ENCODE results near the gene NBPF12. TPM values are rescaled to one million over a fixed set of nuclear protein-coding genes. Genes with fewer than 3 reads are reported as not detected.
A peak's percentile ranks its signal among the peaks of the same experiment; 100 is the strongest.
"Not testable (repeated sequence)": the region's sequence is repeated elsewhere in the genome, so short reads cannot be mapped to it uniquely, and the experiment has no call there.

NBPF12 gene, protein sequence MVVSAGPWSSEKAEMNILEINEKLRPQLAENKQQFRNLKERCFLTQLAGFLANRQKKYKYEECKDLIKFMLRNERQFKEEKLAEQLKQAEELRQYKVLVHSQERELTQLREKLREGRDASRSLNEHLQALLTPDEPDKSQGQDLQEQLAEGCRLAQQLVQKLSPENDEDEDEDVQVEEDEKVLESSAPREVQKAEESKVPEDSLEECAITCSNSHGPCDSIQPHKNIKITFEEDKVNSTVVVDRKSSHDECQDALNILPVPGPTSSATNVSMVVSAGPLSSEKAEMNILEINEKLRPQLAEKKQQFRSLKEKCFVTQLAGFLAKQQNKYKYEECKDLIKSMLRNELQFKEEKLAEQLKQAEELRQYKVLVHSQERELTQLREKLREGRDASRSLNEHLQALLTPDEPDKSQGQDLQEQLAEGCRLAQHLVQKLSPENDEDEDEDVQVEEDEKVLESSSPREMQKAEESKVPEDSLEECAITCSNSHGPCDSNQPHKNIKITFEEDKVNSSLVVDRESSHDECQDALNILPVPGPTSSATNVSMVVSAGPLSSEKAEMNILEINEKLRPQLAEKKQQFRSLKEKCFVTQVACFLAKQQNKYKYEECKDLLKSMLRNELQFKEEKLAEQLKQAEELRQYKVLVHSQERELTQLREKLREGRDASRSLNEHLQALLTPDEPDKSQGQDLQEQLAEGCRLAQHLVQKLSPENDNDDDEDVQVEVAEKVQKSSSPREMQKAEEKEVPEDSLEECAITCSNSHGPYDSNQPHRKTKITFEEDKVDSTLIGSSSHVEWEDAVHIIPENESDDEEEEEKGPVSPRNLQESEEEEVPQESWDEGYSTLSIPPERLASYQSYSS (N-terminal part only)
- 10 to 100 TPM; 18.4 to 20.1 (median 19.9) TPM for polyA plus RNA-seq (ENCODE audit: insufficient read length in 4 of 4)

DNA sequence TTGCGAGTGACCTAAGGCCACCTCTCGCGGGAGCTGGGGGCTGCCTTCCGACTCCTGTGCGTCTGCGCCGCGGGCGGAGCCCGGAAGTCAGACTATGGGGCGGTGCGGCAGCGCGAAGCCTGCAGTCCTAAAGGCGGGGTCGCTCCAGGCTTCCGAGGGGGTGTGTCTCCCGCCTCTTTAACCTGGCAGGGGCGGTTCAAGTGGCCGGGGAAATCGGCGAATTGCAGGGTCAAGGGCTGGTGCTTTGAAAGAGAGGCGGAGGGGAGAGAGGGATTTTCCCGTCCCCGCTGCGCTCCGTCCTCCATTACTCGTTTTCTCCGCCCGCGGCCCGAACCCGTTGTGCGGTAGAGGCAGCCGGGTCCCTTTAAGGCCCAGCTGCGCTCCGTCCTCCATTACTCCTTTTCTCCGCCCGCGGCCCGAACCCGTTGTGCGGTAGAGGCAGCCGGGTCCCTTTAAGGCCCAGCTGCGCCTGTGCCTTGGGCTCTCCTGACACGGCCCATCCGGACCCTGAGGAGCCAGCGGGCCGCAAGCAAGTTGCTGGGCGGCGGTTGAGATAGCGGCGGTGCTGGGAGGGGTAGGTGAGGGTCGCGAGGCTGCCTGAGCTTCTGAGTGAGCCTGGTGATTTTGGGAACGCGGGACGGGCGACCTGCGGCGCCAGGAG is at the start of gene NBPF12:
Gene NBPF12, plus strand, starts transcription at position 83 of the 661 bp plus-strand sequence. CDS start 21,820 bp downstream, outside the sequence.
- peak; percentile 60 to 79 (median 64) for DNase-seq (ENCODE audit: low read depth in 4 of 4, low spot score in 3 of 4)

GRCh38 chr1:146891355-146891754 is 46.8 kb upstream of the NBPF12 start:
- DNase-seq (ENCODE audit: low read depth in 4 of 4, low spot score in 3 of 4): not testable (repeated sequence)

- DNase-seq (ENCODE audit: low read depth in 4 of 4, low spot score in 3 of 4): not testable (repeated sequence)
Observed at GRCh38 chr1:146892331-146892730, 45.8 kb upstream of the NBPF12 start.

DNA sequence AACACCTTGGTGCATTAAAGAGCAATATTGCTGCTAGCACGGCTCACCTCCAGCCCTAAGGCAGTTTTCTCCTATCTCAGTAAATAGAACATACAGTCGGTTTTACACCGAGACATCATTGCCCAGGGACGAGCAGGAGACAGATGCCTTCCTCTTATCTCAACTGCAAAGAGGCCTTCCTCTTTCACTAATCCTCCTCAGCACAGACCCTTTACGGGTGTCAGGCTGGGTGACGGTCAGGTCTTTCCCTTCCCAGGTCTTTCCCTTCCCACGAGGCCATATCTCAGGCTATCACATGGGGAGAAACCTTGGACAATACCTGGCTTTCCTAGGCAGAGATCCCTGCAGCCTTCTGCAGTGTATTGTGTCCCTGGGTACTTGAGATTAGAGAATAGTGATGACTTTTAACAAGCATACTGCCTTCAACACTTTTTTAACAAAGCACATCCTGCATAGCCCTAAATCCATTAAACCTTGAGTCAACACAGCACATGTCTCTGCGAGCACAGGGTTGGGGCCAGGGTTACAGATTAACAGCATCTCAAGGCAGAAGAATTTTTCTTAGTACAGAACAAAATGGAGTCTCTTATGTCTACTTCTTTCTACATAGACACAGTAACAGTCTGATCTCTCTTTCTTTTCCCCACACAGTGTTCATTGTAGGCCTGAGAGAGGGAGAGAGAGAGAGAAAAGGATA is 30.4 kb upstream of the NBPF12 start:
- not testable (repeated sequence) for DNase-seq (ENCODE audit: low read depth in 4 of 4, low spot score in 3 of 4)

- DNase-seq (ENCODE audit: low read depth in 4 of 4, low spot score in 3 of 4): not testable (repeated sequence)
Observed at GRCh38 chr1:146912975-146913374, 25.1 kb upstream of the NBPF12 start.

GRCh38 chr1:146920811-146921210 is 17.3 kb upstream of the NBPF12 start:
- DNase-seq (ENCODE audit: low read depth in 4 of 4, low spot score in 3 of 4): not testable (repeated sequence)

DNA sequence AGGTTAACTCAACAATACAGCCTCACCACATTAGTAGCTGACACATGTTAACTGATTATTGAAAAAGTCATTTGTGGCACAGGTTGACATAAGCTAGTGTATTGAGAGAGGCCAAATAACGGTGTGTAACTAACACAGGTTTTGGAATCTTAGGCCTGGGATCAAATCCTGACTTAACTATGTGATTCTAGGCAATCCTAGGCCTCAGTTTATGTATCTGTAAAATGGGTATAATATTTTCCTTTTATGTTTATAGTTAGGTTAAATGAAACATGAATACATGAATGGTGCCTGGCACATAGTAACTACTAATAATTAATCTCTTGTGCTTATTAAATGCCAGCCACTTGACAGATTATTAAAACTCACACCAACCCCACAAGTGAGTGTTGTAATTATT is 15.5 kb upstream of the NBPF12 start:
- DNase-seq (ENCODE audit: low read depth in 4 of 4, low spot score in 3 of 4): not testable (repeated sequence)

DNA sequence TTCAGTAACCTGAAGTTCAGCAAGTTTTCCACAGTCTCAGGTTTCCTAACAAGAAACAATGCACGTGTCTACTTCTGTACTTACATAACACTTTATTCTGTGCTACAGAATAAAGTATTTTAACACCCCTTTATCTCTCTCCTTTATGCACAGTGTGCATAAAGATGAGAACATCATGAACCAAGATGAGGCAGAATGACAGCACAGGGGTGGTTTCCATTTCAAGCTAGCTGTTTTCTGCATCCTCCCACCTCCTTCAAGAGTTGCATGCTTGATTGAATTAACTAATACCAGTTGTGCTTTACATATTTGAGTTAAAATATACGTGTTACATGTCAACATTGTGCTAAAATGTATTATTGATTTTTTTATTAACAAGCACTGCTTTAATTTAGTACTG is 14.0 kb upstream of the NBPF12 start:
- not testable (repeated sequence) for DNase-seq (ENCODE audit: low read depth in 4 of 4, low spot score in 3 of 4)

DNA sequence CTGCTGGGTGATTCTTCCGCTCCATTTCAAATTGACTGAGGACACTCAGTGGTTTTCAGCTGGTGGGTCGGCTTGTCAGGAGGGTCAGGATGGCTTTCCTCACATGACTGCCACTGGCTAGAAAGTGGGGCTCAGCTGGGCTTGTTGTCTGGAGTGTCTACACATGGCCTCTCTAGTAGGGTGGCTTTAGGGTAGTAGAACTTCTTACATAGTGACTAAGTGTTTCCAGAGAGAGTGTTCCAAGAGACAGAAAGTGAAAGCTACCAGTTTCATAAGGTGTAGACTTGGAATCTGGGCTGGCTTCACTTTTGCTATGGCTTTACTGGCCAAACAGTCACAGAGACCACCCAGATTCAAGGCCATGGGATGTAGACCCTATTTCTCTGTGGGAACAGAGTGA is 11.7 kb upstream of the NBPF12 start:
- not testable (repeated sequence) for DNase-seq (ENCODE audit: low read depth in 4 of 4, low spot score in 3 of 4)

- not testable (repeated sequence) for DNase-seq (ENCODE audit: low read depth in 4 of 4, low spot score in 3 of 4)
Observed at GRCh38 chr1:146930225-146930624, 7.9 kb upstream of the NBPF12 start.

- not testable (repeated sequence) for DNase-seq (ENCODE audit: low read depth in 4 of 4, low spot score in 3 of 4)
Observed at GRCh38 chr1:146934390-146935223, 3.5 kb upstream of the NBPF12 start.

- not testable (repeated sequence) for DNase-seq (ENCODE audit: low read depth in 4 of 4, low spot score in 3 of 4)
Observed at GRCh38 chr1:146937462-146937861, 662 bp upstream of the NBPF12 start.

- not testable (repeated sequence) for DNase-seq (ENCODE audit: low read depth in 4 of 4, low spot score in 3 of 4)
Observed at GRCh38 chr1:146938927-146939786, 1.0 kb downstream of the NBPF12 start.

- not testable (repeated sequence) for DNase-seq (ENCODE audit: low read depth in 4 of 4, low spot score in 3 of 4)
Observed at GRCh38 chr1:146940293-146940692, 2.2 kb downstream of the NBPF12 start.

DNA sequence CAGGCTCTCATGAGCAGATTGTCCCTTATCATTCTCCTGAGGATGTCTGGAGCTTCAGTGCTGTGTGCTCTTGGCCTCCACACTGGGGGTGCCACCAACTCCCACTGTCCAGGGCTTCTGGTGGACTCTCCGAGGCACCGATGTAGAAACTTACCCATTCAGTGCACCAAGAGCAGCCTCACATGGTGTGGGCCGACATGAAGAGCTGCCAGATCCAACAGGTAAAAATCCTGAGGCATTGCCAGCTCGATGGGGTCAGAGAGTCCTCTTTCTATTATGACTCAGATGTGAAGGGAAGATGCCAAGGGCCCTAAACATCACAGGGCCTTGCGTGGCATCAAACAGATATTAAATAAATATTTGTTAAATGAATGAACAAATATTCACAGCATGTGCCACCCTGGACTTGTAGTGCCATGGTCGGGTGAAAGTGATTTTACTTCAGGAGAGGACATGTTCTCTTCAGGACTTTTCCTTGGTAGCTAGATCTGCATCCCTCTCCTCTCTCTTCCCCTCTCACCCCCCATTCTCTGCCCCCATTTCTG is 5.3 kb downstream of the NBPF12 start:
- DNase-seq (ENCODE audit: low read depth in 4 of 4, low spot score in 3 of 4): not testable (repeated sequence)

DNA sequence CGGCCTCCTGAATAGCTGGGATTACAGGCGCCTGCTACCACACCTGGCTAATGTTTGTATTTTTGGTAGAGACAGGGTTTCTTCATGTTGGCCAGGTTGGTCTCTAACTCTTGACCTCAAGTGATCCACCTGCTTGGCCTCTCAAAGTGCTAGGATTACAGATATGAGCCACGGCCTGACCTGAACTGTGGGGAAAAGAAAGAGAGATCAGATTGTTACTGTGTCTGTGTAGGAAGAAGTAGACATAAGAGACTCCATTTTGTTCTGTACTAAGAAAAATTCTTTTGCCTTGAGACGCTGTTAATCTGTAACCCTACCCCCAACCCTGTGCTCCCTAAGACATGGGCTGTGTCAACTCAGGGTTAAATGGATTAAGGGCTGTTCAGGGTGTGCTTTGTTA is 10.0 kb downstream of the NBPF12 start:
- not testable (repeated sequence) for DNase-seq (ENCODE audit: low read depth in 4 of 4, low spot score in 3 of 4)

GRCh38 chr1:146964340-146964739 is 26.2 kb downstream of the NBPF12 start:
- not testable (repeated sequence) for DNase-seq (ENCODE audit: low read depth in 4 of 4, low spot score in 3 of 4)

DNA sequence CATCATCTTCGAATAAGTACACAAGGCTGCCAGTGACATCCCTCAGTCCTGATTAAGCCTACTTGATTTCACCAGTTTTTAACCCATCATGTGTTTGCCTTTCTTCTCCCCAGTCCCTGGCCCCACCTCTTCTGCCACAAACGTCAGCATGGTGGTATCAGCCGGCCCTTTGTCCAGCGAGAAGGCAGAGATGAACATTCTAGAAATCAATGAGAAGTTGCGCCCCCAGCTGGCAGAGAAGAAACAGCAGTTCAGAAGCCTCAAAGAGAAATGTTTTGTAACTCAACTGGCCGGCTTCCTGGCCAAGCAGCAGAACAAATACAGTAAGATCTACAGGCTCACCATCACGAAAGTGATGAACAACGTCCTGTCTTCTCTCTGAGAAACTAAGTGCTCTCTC is 28.2 kb downstream of the NBPF12 start:
- DNase-seq (ENCODE audit: low read depth in 4 of 4, low spot score in 3 of 4): not testable (repeated sequence)
